PFSK-1 (cell line): ENCODE data around the gene NAMPT.

Source experiments
- FOXP2 ChIP-seq: optimal IDR thresholded peaks from 2 replicates; pipeline ENCODE3; 2011; ENCODE audit warnings: borderline replicate concordance, control low read depth, inconsistent platforms; ENCODE audit not compliant: insufficient read depth; ENCODE audit errors: extremely low read length, extremely low read depth
- POLR2AphosphoS5 ChIP-seq: IDR thresholded peaks from 2 replicates; pipeline ENCODE4 v1.6.1; 2012; ENCODE audit warnings: low read depth, mild to moderate bottlenecking, control low read depth, low read length, moderate library complexity
- REST ChIP-seq, 2 experiments: IDR thresholded peaks; 2 replicates each; pipeline versions ENCODE4 v1.6.1 to v1.8.0; 2011 to 2012; ENCODE audit warnings: low read depth in 2 of 2, low read length in 2 of 2, control low read depth in 1 of 2, inconsistent platforms in 1 of 2, mild to moderate bottlenecking in 1 of 2, moderate library complexity in 1 of 2; ENCODE audit not compliant: insufficient read depth in 1 of 2
- SIN3A ChIP-seq: IDR thresholded peaks from 2 replicates; pipeline ENCODE4 v1.6.1; 2012; ENCODE audit warnings: mild to moderate bottlenecking, low read length, moderate library complexity, borderline replicate concordance; ENCODE audit not compliant: insufficient read depth
- TAF1 ChIP-seq: IDR thresholded peaks from 2 replicates; pipeline ENCODE4 v1.6.1; 2012; ENCODE audit warnings: low read length, control low read depth, borderline replicate concordance; ENCODE audit not compliant: insufficient read depth

Gene NAMPT

GRCh38 chr7:106273009-106273668 lies 11.6 kb downstream of the NAMPT start:
- TF ChIP-seq REST (IDR thresholded peaks at IDR 0.05; ENCODE audit: insufficient read depth in 1 of 2, low read depth in 2 of 2, low read length in 2 of 2) = no peak
- no peak for TF ChIP-seq POLR2AphosphoS5
- no peak for TF ChIP-seq TAF1
- TF ChIP-seq SIN3A = no peak
- TF ChIP-seq FOXP2 = no peak

- TF ChIP-seq REST (IDR thresholded peaks at IDR 0.05; ENCODE audit: insufficient read depth in 1 of 2, low read depth in 2 of 2, low read length in 2 of 2) = no peak
- TF ChIP-seq POLR2AphosphoS5 = no peak
- TF ChIP-seq TAF1 = no peak
- TF ChIP-seq SIN3A = no peak
- TF ChIP-seq FOXP2 = no peak
These were observed 14.4 kb downstream of the NAMPT start for GRCh38 chr7:106270122-106270977.

GRCh38 chr7:106269254-106269961 lies 15.4 kb downstream of the NAMPT start:
- TF ChIP-seq POLR2AphosphoS5 = no peak
- TF ChIP-seq TAF1 = no peak
- TF ChIP-seq REST (IDR thresholded peaks at IDR 0.05; ENCODE audit: insufficient read depth in 1 of 2, low read depth in 2 of 2, low read length in 2 of 2) = no peak
- no peak for TF ChIP-seq FOXP2
- no peak for TF ChIP-seq SIN3A

DNA sequence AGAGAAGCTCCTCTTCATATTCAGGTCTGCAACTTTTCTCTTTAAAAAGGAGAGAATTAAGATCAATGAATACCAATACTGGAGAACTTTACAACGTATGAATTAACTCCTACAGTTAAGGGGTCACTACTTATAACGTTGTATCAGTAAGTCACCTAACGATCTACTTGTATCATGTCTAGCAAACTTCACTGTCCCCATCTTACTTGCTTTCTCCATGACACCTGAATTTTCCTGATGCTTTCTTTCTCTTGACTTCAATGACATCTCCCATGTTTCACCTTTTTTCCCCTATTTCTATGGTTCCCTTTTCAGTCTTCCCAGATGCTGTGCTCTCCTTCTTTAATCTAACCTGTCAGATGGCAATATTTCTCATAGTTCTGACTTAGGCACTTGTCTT lies 19.6 kb downstream of the NAMPT start:
- no peak for TF ChIP-seq SIN3A
- TF ChIP-seq FOXP2 = no peak
- no peak for TF ChIP-seq TAF1
- no peak for TF ChIP-seq POLR2AphosphoS5
- TF ChIP-seq REST (IDR thresholded peaks at IDR 0.05; ENCODE audit: insufficient read depth in 1 of 2, low read depth in 2 of 2, low read length in 2 of 2) = no peak
